Stromal cell of bone marrow (primary cell): ENCODE data around the gene MMADHC.
"Not testable (repeated sequence)": the region's sequence is repeated elsewhere in the genome, so short reads cannot be mapped to it uniquely, and the experiment has no call there.

ENCODE experiments used
- DNase-seq: peaks from one replicate; pipeline ENCODE4 v3.0.0-alpha.2; 2012; ENCODE audit warnings: low read depth

The MMADHC gene

GRCh38 chr2:149595056-149595963, 7.7 kb upstream of the MMADHC start:
- DNase-seq = no peak

- no peak for DNase-seq
These were observed 6.8 kb upstream of the MMADHC start for GRCh38 chr2:149594411-149594810.

DNA sequence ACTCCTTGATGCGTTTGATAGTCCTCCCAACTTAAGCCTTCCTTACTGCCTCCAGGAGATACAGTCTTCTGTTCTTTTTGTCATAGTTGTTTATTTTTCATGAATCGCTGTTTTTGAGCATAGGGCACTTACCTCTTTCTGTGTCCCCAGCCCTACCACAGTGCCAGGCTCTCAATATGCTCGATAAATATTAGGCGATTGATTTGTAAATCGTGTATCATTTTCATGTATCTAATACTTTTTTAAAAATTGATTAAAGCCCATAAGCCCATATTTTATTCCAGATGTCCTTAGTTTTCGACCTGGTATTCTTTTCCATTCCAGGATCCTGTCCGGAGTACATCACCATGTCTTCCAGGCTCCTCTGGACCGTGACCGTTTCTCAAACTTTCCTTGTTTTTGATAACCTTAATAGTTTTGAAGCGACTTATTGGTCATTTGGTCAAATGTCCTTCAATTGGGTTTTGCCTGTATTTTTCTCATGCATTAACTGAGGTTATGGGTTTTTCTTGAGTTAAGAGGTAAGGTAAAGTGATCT, 444 bp upstream of the MMADHC start:
- DNase-seq = no peak

DNA sequence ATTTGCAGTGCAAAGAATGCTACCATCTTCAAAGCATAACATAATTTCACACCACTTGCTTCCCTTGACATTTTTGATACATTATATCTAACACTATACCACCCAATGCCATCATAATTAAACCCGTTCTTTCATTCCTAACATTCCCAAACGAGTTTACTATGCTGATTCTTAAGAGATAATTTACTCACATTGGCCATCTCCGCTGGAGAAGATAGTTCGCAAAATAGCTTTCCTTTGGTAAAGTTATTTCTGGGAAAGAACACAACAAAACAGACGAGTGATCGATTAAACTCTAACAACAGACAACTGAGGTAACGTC, 716 bp downstream of the MMADHC start:
- DNase-seq = no peak

GRCh38 chr2:149586063-149586462, 1.5 kb downstream of the MMADHC start:
- DNase-seq = no peak

- no peak for DNase-seq
These were observed 2.2 kb downstream of the MMADHC start for GRCh38 chr2:149585166-149585885.

DNA sequence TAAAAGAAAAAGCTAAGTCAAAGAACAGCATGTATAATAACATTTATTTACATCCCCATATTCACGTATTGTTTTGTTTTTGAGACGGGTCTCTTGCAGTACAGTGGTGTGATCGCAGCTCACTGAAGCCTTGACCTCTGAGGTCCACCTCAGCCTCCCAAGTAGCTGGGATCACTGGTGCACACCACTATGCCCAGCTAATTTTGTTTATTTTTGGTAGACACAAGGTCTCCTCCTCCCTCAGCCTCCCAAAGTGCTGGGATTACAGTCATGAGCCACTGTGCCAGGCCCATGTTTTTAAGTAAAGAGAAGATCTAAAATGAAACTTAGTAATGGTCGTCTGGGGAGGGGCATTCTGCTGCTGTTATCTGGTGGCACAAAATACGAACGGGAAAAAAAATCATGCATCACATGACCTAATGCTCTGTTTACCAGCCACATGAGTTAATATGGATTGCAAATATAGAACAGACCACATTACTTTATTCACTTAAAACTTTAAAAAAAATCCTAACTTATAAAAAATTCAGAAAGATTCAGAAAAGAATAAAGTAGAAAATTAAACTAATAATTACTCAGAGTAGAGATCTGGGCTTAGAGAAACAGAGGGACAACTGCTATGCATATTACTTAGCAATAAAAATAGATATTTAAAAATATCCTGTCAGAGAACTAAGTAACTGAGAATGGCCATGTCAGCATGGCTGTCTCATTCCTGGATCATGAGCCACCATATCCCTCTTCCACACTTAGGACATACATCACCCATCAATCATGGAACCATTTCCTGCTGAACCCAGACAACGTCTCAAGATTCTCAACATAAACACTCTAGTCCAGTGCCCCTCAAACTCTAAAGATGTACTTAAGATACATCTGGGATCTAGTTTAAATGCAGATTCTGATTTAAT, 7.3 kb downstream of the MMADHC start:
- no peak for DNase-seq

- DNase-seq = no peak
These were observed 10.3 kb downstream of the MMADHC start for GRCh38 chr2:149577269-149577668.

GRCh38 chr2:149575752-149576151, 11.8 kb downstream of the MMADHC start:
- DNase-seq = no peak

GRCh38 chr2:149575277-149575676, 12.3 kb downstream of the MMADHC start:
- DNase-seq = no peak

GRCh38 chr2:149573760-149574159, 13.8 kb downstream of the MMADHC start:
- no peak for DNase-seq

DNA sequence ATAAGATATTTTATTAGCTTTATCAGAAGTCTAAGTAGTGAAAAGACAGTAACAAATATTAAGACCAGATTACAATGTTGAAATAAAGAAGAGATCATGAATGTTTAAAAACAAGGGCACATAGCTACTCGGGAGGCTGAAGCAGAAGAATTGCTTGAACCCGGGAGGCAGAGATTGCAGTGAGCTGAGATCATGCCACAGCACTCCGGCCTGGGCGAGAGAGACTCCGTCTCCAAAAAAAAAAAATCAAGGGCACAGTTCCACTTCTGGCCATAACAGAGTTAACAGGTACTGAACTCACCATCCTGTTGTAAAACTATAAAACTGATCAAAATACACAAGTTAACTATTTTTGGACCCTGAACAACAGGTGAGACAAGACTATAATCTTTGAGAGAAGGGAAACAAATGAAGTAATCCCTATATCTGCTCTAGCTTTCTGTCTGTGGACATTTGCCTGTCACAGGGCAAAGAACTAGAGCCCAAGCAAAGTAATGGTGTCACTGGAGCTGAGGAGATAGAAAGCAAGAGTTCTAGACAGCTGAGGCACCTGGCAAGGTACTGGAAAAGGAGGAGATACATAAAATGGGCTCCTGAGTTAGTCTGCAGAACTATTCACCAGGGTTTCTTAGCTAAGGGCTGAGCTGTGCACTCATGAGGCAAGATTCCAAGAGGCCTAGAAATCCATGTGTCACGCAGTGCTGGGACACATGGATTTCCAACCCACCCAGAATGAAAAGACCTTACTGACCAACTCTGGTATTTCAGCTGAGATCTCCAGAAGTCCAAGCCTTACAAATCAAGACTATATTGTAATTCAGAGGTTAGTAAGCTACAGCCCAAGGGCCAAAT, 15.2 kb downstream of the MMADHC start:
- no peak for DNase-seq

DNA sequence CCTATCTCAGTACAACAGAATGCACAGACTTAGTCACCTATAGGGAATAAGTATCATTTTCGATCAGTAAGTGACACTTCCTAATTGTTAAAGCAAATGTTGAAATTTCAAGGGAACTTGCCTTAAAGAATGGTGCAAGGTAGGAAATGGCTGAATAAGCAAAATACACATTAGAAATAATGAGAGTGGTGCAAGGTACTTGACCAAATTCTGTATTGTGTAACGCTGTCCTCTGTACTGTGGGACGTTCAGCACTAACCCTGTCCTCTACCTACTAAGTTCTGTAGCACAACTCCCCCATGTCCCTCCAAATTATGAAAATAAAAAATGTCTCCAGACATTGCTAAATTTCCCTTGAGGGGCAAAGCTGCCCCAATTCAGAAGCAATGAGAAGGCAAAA, 19.4 kb downstream of the MMADHC start:
- DNase-seq = no peak

- no peak for DNase-seq
These were observed 20.9 kb downstream of the MMADHC start for GRCh38 chr2:149566652-149567051.

DNA sequence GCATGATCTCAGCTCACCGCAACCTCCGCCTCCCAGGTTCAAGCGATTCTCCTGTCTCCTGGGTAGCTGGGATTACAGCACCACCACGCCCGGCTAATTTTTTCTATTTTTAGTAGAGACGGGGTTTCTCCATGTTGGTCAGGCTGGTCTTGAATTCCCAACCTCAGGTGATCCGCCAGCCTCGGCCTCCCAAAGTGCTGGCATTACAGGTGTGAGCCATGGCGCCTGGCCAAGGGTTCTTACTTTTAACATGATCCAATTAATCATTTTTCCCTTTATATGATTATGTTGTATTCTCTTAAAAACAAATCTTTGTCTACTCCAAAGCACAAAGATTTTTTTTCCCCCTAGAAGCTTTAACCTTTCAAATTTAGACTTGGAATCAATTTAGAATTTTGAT, 21.9 kb downstream of the MMADHC start:
- not testable (repeated sequence) for DNase-seq

GRCh38 chr2:149564983-149565382, 22.6 kb downstream of the MMADHC start:
- no peak for DNase-seq

GRCh38 chr2:149564097-149564496, 23.5 kb downstream of the MMADHC start:
- DNase-seq = no peak

GRCh38 chr2:149562324-149562723, 25.3 kb downstream of the MMADHC start:
- peak; percentile 40 for DNase-seq

DNA sequence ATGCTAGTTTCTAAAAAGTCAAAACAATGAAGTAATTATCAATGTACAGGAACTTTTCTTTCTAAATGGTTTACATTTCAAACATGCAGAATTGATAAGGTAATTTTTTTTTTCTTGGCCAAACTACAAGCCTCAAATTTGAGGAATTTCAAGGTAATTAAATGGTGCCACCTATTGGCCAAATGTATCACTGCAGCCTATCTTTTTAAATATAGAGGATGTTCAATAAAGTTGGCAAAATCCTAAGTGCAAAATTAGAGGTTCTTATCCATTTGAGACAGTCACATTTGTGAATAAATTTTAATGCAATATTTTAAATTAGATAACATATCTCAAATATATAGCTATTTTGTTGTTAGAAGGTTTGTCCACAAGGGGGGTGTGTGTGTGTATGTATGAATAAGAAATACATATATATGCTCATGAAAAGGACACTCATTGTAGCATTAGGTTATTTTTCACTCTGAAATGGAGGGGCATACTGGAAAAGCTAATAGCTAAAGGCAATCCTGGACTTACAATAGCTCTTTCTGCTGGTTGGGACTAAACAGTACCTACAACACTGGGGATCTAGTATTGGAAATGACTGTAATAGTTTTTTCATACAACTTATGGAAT, 26.2 kb downstream of the MMADHC start:
- DNase-seq = no peak

DNA sequence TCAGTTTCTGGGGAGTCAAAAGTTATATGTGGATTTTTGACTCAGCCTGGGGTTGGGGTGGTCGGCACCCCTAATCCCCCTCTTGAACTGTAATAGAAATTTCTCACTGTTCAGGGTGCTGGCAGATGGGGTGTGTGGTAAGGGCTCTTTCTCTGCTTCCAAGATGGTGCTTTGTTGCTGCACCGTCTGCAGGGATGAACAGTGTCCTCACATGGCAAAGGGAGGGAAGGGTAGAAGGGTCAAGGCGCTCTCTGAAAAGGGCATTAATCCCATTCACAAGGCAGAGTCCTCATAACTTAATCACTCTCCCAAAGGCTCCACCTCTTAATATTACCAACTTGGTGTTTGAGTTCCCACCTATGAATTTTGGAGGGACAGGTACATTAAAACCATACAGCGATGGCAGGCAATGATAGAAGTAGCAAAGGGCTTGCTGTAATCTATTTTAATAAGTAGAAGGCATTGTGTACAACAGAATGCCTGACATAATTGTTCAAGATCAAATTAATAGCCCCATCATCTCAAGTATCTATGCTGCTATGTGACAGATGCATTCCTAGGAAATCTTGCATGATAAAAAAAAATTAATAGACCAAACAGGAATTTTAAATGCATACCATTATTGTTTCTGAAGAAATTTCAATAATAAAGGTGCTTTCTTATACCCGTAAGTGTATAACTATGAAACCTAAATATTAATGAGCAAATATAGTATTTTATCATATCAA, 28.1 kb downstream of the MMADHC start:
- no peak for DNase-seq
